RWPE2 (cell line): ENCODE results near the gene CFAP97D2.
"Not testable (repeated sequence)": the region's sequence is repeated elsewhere in the genome, so short reads cannot be mapped to it uniquely, and the experiment has no call there.

Experiments
- ATAC-seq: fragments of 200-7000 bp; cut with Tn5 transposase; 3 replicates; pipeline ENCODE4 v1.9.1; 2021; ENCODE audit warnings: low read depth
- DNase-seq: peaks from one replicate; pipeline ENCODE4 v3.0.0-alpha.2; 2020; ENCODE audit warnings: low spot score
- H3K27ac ChIP-seq: fragments of 450-650 bp; 2 replicates; pipeline ENCODE4 v1.5.1; 2017; ENCODE audit warnings: mild to moderate bottlenecking; ENCODE audit not compliant: poor library complexity, severe bottlenecking
- H3K27me3 ChIP-seq: fragments of 250-450 bp; sonication (Bioruptor Pico); 2 replicates; pipeline ENCODE4 v1.5.1; 2021; ENCODE audit warnings: mild to moderate bottlenecking, moderate library complexity; ENCODE audit not compliant: insufficient read depth, poor library complexity, severe bottlenecking
- H3K36me3 ChIP-seq: fragments of 250-450 bp; sonication (Bioruptor Pico); 2 replicates; pipeline ENCODE4 v1.5.1; 2020; ENCODE audit warnings: low read depth, mild to moderate bottlenecking, moderate library complexity
- H3K4me1 ChIP-seq: fragments of 250-450 bp; sonication (Bioruptor Pico); 2 replicates; pipeline ENCODE4 v1.5.1; 2021; ENCODE audit warnings: mild to moderate bottlenecking, moderate library complexity; ENCODE audit not compliant: insufficient read depth, poor library complexity, severe bottlenecking
- H3K4me3 ChIP-seq: fragments of 250-450 bp; sonication (Bioruptor Pico); 2 replicates; pipeline ENCODE4 v1.5.1; 2021; ENCODE audit warnings: mild to moderate bottlenecking, moderate library complexity; ENCODE audit not compliant: severe bottlenecking
- H3K9me3 ChIP-seq: fragments of 250-450 bp; sonication (Bioruptor Pico); 2 replicates; pipeline ENCODE4 v1.5.1; 2021; ENCODE audit warnings: mild to moderate bottlenecking, moderate library complexity; ENCODE audit not compliant: severe bottlenecking
- TF ChIP-seq, protein P1 (sequence below): fragments of 450-650 bp; IDR thresholded peaks from one replicate; pipeline ENCODE4 v1.5.1; 2017; ENCODE audit warnings: mild to moderate bottlenecking, moderate library complexity; ENCODE audit not compliant: poor library complexity, severe bottlenecking

Gene CFAP97D2

GRCh38 chr13:114241918-114242317, 62.9 kb downstream of the CFAP97D2 start:
- H3K4me1 ChIP-seq, result no peaks in the 10 kb centered on the region
- no peaks in the 10 kb centered on the region for H3K9me3 ChIP-seq
- TF ChIP-seq, protein P1, sequence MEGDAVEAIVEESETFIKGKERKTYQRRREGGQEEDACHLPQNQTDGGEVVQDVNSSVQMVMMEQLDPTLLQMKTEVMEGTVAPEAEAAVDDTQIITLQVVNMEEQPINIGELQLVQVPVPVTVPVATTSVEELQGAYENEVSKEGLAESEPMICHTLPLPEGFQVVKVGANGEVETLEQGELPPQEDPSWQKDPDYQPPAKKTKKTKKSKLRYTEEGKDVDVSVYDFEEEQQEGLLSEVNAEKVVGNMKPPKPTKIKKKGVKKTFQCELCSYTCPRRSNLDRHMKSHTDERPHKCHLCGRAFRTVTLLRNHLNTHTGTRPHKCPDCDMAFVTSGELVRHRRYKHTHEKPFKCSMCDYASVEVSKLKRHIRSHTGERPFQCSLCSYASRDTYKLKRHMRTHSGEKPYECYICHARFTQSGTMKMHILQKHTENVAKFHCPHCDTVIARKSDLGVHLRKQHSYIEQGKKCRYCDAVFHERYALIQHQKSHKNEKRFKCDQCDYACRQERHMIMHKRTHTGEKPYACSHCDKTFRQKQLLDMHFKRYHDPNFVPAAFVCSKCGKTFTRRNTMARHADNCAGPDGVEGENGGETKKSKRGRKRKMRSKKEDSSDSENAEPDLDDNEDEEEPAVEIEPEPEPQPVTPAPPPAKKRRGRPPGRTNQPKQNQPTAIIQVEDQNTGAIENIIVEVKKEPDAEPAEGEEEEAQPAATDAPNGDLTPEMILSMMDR, result no peak
- ATAC-seq, result no peak
- no peak overlapping the region for H3K4me3 ChIP-seq
- H3K27ac ChIP-seq, result no peak overlapping the region
- no peak for DNase-seq
- no peaks in the 10 kb centered on the region for H3K27me3 ChIP-seq
- peaks cover 94% of the 10 kb centered on the region for H3K36me3 ChIP-seq

GRCh38 chr13:114243971-114244370, 64.9 kb downstream of the CFAP97D2 start:
- H3K27me3 ChIP-seq, result no peaks in the 10 kb centered on the region
- TF ChIP-seq, protein P1, result no peak
- H3K9me3 ChIP-seq, result no peaks in the 10 kb centered on the region
- H3K27ac ChIP-seq, result no peak overlapping the region
- H3K4me3 ChIP-seq, result no peak overlapping the region
- no peaks in the 10 kb centered on the region for H3K4me1 ChIP-seq
- DNase-seq, result no peak
- H3K36me3 ChIP-seq, result peaks cover 100% of the 10 kb centered on the region
- no peak for ATAC-seq

- peaks cover 100% of the 10 kb centered on the region for H3K36me3 ChIP-seq
- H3K4me3 ChIP-seq, result no peak overlapping the region
- no peaks in the 10 kb centered on the region for H3K9me3 ChIP-seq
- ATAC-seq (no peak), DNase-seq (no peak)
- TF ChIP-seq, protein P1, result no peak
- no peak overlapping the region for H3K27ac ChIP-seq
- H3K4me1 ChIP-seq, result no peaks in the 10 kb centered on the region
- no peaks in the 10 kb centered on the region for H3K27me3 ChIP-seq
These were observed 65.6 kb downstream of the CFAP97D2 start for GRCh38 chr13:114244637-114245036.

DNA sequence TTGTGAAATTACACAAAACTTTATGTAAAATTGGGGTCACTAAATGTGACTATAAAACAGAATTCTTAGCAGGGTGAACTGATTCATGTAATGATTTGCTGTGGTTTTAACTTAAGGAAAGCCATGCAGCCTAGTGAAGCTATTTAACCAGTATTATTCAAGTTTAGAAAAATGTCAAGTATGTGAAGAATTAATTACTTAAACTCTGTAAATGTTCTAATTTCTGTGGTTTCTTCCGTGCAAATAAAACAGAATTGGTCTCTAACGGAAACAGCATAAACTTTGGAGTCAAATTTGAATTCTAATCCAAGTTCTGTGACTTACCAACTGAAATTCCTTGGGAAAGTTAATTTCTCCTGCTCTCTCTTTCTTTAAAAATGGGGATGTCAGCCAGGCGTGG, 69.0 kb downstream of the CFAP97D2 start:
- Histone ChIP-seq H3K27ac (no peak overlapping the region), H3K4me3 (no peak overlapping the region), H3K36me3 (peaks cover 95% of the 10 kb centered on the region), H3K9me3 (no peaks in the 10 kb centered on the region), H3K4me1 (no peaks in the 10 kb centered on the region), H3K27me3 (no peaks in the 10 kb centered on the region)
- TF ChIP-seq, protein P1, result no peak
- DNase-seq (no peak), ATAC-seq (no peak)

GRCh38 chr13:114249077-114249476, 70.0 kb downstream of the CFAP97D2 start:
- TF ChIP-seq, protein P1, result no peak
- Histone ChIP-seq H3K4me3 (no peak overlapping the region), H3K27ac (no peak overlapping the region), H3K36me3 (peaks cover 95% of the 10 kb centered on the region), H3K9me3 (no peaks in the 10 kb centered on the region), H3K4me1 (no peaks in the 10 kb centered on the region), H3K27me3 (no peaks in the 10 kb centered on the region)
- no peak for DNase-seq
- ATAC-seq, result no peak

GRCh38 chr13:114251639-114252440, 72.8 kb downstream of the CFAP97D2 start:
- not testable (repeated sequence) for H3K9me3 ChIP-seq, H3K4me3 ChIP-seq, ATAC-seq, H3K27me3 ChIP-seq, DNase-seq, H3K4me1 ChIP-seq, H3K27ac ChIP-seq
- H3K36me3 ChIP-seq, result peaks cover 94% of the 10 kb centered on the region
